GM12878 (cell line): ENCODE measurements around the gene CPLANE2. TPM values are rescaled to one million over a fixed set of nuclear protein-coding genes. Genes with fewer than 3 reads are reported as not detected.

Source experiments
- ATAC-seq: fragments of 200-7000 bp; cut with Tn5 transposase; 3 replicates; pipeline ENCODE4 v1.9.1; 2020; ENCODE audit warnings: mild to moderate bottlenecking, moderate library complexity
- BruUV-seq: library from RNA; stranded (reverse); fragments of 400-500 nt; replicated peaks from 2 replicates; lab custom pipeline; 2021; lab: Mats Ljungman, UMichigan
- CTCF ChIA-PET: fragments of 300-600 bp; sonication (Branson Sonifier 250); formaldehyde crosslinking; extraction: SDS; loops from one replicate; lab custom pipeline; 2021; ENCODE audit warnings: inconsistent platforms; lab: Yijun Ruan, JAX
- POLR2A ChIA-PET: fragments of 350-600 bp; formaldehyde crosslinking; extraction: SDS; loops from one replicate; lab custom pipeline; 2021; ENCODE audit warnings: inconsistent platforms; lab: Charles Lee
- RAD21 ChIA-PET: fragments of 300-600 bp; sonication (Branson Sonifier 250); formaldehyde crosslinking; loops from one replicate; lab custom pipeline; 2023; ENCODE audit warnings: antibody characterized with exemption; ENCODE audit not compliant: unreplicated experiment; lab: Charles Lee
- SMC1A ChIA-PET: fragments of 300-600 bp; sonication (Branson Sonifier 250); formaldehyde crosslinking; loops from one replicate; lab custom pipeline; 2023; ENCODE audit not compliant: unreplicated experiment, uncharacterized antibody; lab: Charles Lee
- DNase-seq: peaks from one replicate; pipeline ENCODE4 v3.0.0-alpha.2; 2011; ENCODE audit warnings: low read depth, low spot score
- FAIRE-seq: peaks from 3 replicates; lab custom pipeline; 2011; peaks lifted over from hg19 to GRCh38; lab: Jason Lieb, UNC
- H2AFZ ChIP-seq: 2 replicates; pipeline ENCODE4 v1.6.0; 2011; ENCODE audit warnings: low read depth, low read length, control low read depth; ENCODE audit not compliant: control insufficient read depth
- H3K27ac ChIP-seq: 2 replicates; pipeline ENCODE4 v1.5.1; 2011; ENCODE audit warnings: control low read depth; ENCODE audit not compliant: control insufficient read depth, insufficient read depth
- H3K27me3 ChIP-seq, 2 experiments: replicated peaks in 1 of 2; 2 replicates each; pipeline versions ENCODE4 v1.6.0 to v1.6.1; 2011; ENCODE audit warnings: low read length in 1 of 2; ENCODE audit not compliant: control insufficient read depth in 2 of 2, insufficient read depth in 2 of 2
- H3K36me3 ChIP-seq, 2 experiments: 2 replicates each; pipeline ENCODE4 v1.5.1; 2011; ENCODE audit warnings: low read length in 1 of 2; ENCODE audit not compliant: control insufficient read depth in 2 of 2, insufficient read depth in 2 of 2
- H3K4me1 ChIP-seq: 2 replicates; pipeline ENCODE4 v1.6.1; 2011; ENCODE audit warnings: mild to moderate bottlenecking, low read length, moderate library complexity, mixed read lengths; ENCODE audit not compliant: control insufficient read depth, insufficient read depth
- H3K4me2 ChIP-seq: 2 replicates; pipeline ENCODE4 v1.6.0; 2011; ENCODE audit warnings: control low read depth; ENCODE audit not compliant: control insufficient read depth, insufficient read depth
- H3K4me3 ChIP-seq: fragments of 200-600 bp; sonication (generic); 2 replicates; pipeline ENCODE4 v1.5.1; 2016
- H3K79me2 ChIP-seq: 2 replicates; pipeline ENCODE4 v1.6.0; 2011; ENCODE audit warnings: low read length; ENCODE audit not compliant: control insufficient read depth, insufficient read depth
- H3K9ac ChIP-seq: 2 replicates; pipeline ENCODE4 v1.8.0; 2011; ENCODE audit warnings: low read length, control low read depth, mixed read lengths; ENCODE audit not compliant: control insufficient read depth, insufficient read depth
- H3K9me3 ChIP-seq: replicated peaks from 3 replicates; pipeline ENCODE4 v1.5.1; 2011; ENCODE audit warnings: mild to moderate bottlenecking, low read length; ENCODE audit not compliant: control insufficient read depth, insufficient read depth
- H4K20me1 ChIP-seq: 2 replicates; pipeline ENCODE4 v1.6.0; 2011; ENCODE audit not compliant: control insufficient read depth, insufficient read depth
- ASH2L ChIP-seq: fragments of 300-600, 200-600 bp; sonication (generic); IDR thresholded peaks from 2 replicates; pipeline ENCODE4 v1.6.1; 2017; ENCODE audit warnings: low read depth, mild to moderate bottlenecking, borderline replicate concordance
- BCL3 ChIP-seq: IDR thresholded peaks from 2 replicates; pipeline ENCODE4 v1.6.1; 2011; ENCODE audit warnings: borderline replicate concordance, low read depth, mild to moderate bottlenecking, moderate library complexity, low read length; ENCODE audit not compliant: insufficient read depth, poor library complexity, severe bottlenecking
- CEBPB ChIP-seq, 2 experiments: fragments of 150-350 bp in 1 of 2; IDR thresholded peaks; 2 replicates each; pipeline ENCODE4 v1.6.1; 2012 to 2014; ENCODE audit warnings: low read depth in 2 of 2, low read length in 2 of 2, borderline replicate concordance in 1 of 2, inconsistent platforms in 1 of 2
- DPF2 ChIP-seq: fragments of 450-650 bp; IDR thresholded peaks from 2 replicates; pipeline ENCODE4 v1.6.1; 2017; ENCODE audit warnings: mild to moderate bottlenecking
- E2F8 ChIP-seq: fragments of 450-650 bp; IDR thresholded peaks from 2 replicates; pipeline ENCODE4 v1.6.1; 2018; ENCODE audit warnings: mild to moderate bottlenecking, low read depth, moderate library complexity; ENCODE audit not compliant: partially characterized antibody
- EGR1 ChIP-seq, 2 experiments: IDR thresholded peaks; 1 replicate in 1 of 2; 2 replicates in 1 of 2; pipeline ENCODE4 v1.6.1; 2011 to 2012; ENCODE audit warnings: low read depth in 2 of 2, low read length in 2 of 2, borderline replicate concordance in 1 of 2, mild to moderate bottlenecking in 1 of 2, moderate library complexity in 1 of 2
- KAT2A ChIP-seq: conservative IDR thresholded peaks from 2 replicates; pipeline ENCODE4 v1.6.1; 2011; ENCODE audit warnings: low read depth, low read length; ENCODE audit not compliant: control insufficient read depth
- KDM1A ChIP-seq: fragments of 200-600 bp; sonication (generic); IDR thresholded peaks from 2 replicates; pipeline ENCODE4 v1.6.1; 2016; ENCODE audit warnings: borderline replicate concordance
- NBN ChIP-seq: fragments of 450-650 bp; IDR thresholded peaks from 2 replicates; pipeline ENCODE4 v1.6.1; 2016
- PAX8 ChIP-seq: fragments of 450-650 bp; IDR thresholded peaks from 2 replicates; pipeline ENCODE4 v1.6.1; 2017; ENCODE audit warnings: mild to moderate bottlenecking, moderate library complexity
- SREBF2 ChIP-seq: IDR thresholded peaks from 2 replicates; pipeline ENCODE4 v1.6.1; 2012; ENCODE audit warnings: mild to moderate bottlenecking, low read length
- WGBS: methylation state at CpG from one replicate; pipeline ENCODE4 v1.1.6; 2016; ENCODE audit warnings: low lambda C conversion rate; ENCODE audit not compliant: insufficient replicate concordance, insufficient coverage; ENCODE audit errors: missing lambda C conversion rate; 5-methylcytosine and 5-hydroxymethylcytosine counted together
- in situ Hi-C: fragments of 300-500 bp; cut with MboI; formaldehyde crosslinking; loops from 9 replicates; pipeline ENCODE4 v1.14.3; 2018; ENCODE audit warnings: mixed read lengths
- intact Hi-C: fragments of 100-400 bp; cut with micrococcal nuclease; formaldehyde crosslinking; loops from one replicate; pipeline ENCODE4 v1.14.2; 2022; ENCODE audit not compliant: unreplicated experiment
- polyA plus RNA-seq, 11 experiments: library from polyadenylated mRNA; depleted of rRNA in 4 of 11; unstranded in 6 of 11; stranded (reverse) in 5 of 11; fragments of >200 nt; fragmentation: Nextera tagmentation in 4 of 11; fragmentation: Illumina TruSeq in 1 of 11; extraction: Ambion mirVana in 4 of 11; extraction: Trizol in 1 of 11; gene quantifications; 1 replicate in 1 of 11; 2 replicates in 10 of 11; pipeline versions ENCODE4 v1.2.1 to v1.2.3, GENCODE V29; 2011 to 2016; ENCODE audit warnings: inconsistent platforms in 2 of 11, missing spikeins in 2 of 11, low read depth in 1 of 11
- total RNA-seq, 4 experiments: library from RNA; depleted of rRNA in 3 of 4; stranded (reverse); fragments of >200 nt in 3 of 4; fragmentation: Illumina TruSeq in 1 of 4; extraction: Trizol in 1 of 4; gene quantifications; 2 replicates each; pipeline versions ENCODE4 v1.2.1 to v1.2.3, GENCODE V29; 2013 to 2021

Gene CPLANE2
- total and polyA plus RNA-seq, 10 of the 15 experiments (the other 5 are each of a cell fraction or from before 2014, with no cell fraction given), result 0.09 to 4.5 (median 2.3) TPM; not detected in 1

GRCh38 chr1:16232316-16232710, 4.7 kb downstream of the CPLANE2 start (continued):
- TF ChIP-seq BCL3 (no peak), KAT2A (no peak), CEBPB (IDR thresholded peaks at IDR 0.05; ENCODE audit: borderline replicate concordance in 1 of 2, low read depth in 2 of 2, low read length in 2 of 2) (no peak)

GRCh38 chr1:16231331-16232315, 5.4 kb downstream of the CPLANE2 start:
- ChIA-PET RAD21 (no interaction called here), POLR2A (no interaction called here), CTCF (interaction anchor here (0.6 to 1.0 kb wide), 2 partner anchors 14 to 156 kb away, joined by 3 to 4 read pairs; no protein-coding TSS in a partner anchor), SMC1A (no interaction called here)
- H3K4me3 ChIP-seq, result no peak overlapping the region
- H4K20me1 ChIP-seq, result no peaks in the 10 kb centered on the region
- H3K27me3 ChIP-seq, result peaks cover 2 to 7% of the 10 kb centered on the region in 2 experiments; a peak in 3 of 4 replicates
- no peak overlapping the region for H3K4me2 ChIP-seq
- peaks cover 7% of the 10 kb centered on the region for H3K4me1 ChIP-seq
- intact Hi-C loops, result no loop called here
- no peak overlapping the region for H3K9ac ChIP-seq
- H3K36me3 ChIP-seq, result no peaks in the 10 kb centered on the region
- ATAC-seq (no peak), DNase-seq (no peak), FAIRE-seq (no peak)
- no peak overlapping the region for H3K27ac ChIP-seq
- in situ Hi-C loops, result no loop called here
- no peaks in the 10 kb centered on the region for H3K79me2 ChIP-seq
- WGBS, result 88% methylated on average over 32 of the region's 35 CpGs
- no peak overlapping the region for H2AFZ ChIP-seq
- no TSS peak for BruUV-seq
- H3K9me3 ChIP-seq, result no peaks in the 10 kb centered on the region
- TF ChIP-seq E2F8 (no peak), PAX8 (no peak), NBN (no peak), SREBF2 (no peak), BCL3 (no peak), KDM1A (no peak), DPF2 (no peak), ASH2L (no peak), EGR1 (IDR thresholded peaks at IDR 0.05; ENCODE audit: borderline replicate concordance in 1 of 2, low read depth in 2 of 2, low read length in 2 of 2) (no peak)
